BE2C (cell line): ENCODE measurements around the gene GNG7.

Experiments used
- DNase-seq: peaks from one replicate; pipeline ENCODE4 v3.0.0-alpha.2; 2020
- H3K27me3 ChIP-seq: fragments of 250-450 bp; sonication (Bioruptor Pico); 2 replicates; pipeline ENCODE4 v1.5.1; 2020; ENCODE audit warnings: mild to moderate bottlenecking
- H3K36me3 ChIP-seq: fragments of 250-450 bp; sonication (Bioruptor Pico); 2 replicates; pipeline ENCODE4 v1.5.1; 2020; ENCODE audit warnings: mild to moderate bottlenecking
- H3K4me1 ChIP-seq: fragments of 250-450 bp; sonication (Bioruptor Pico); 2 replicates; pipeline ENCODE4 v1.5.1; 2020
- H3K4me3 ChIP-seq: 2 replicates; pipeline ENCODE4 v1.5.1; 2011; ENCODE audit warnings: low read depth, low read length
- H3K9me3 ChIP-seq: fragments of 250-450 bp; sonication (Bioruptor Pico); 2 replicates; pipeline ENCODE4 v1.5.1; 2020
- CTCF ChIP-seq: IDR thresholded peaks from 2 replicates; pipeline ENCODE4 v1.5.1; 2012; ENCODE audit warnings: mild to moderate bottlenecking, low read depth, low read length

GNG7 gene

GRCh38 chr19:2619076-2619475, 83.4 kb downstream of the GNG7 start:
- no peak for DNase-seq
- Histone ChIP-seq H3K4me3 (no peak overlapping the region), H3K36me3 (no peaks in the 10 kb centered on the region), H3K9me3 (peaks cover 6% of the 10 kb centered on the region), H3K27me3 (peaks cover 5% of the 10 kb centered on the region; the same call in 1 of the 2 replicates), H3K4me1 (no peaks in the 10 kb centered on the region)
- TF ChIP-seq CTCF: no peak

- Histone ChIP-seq H3K9me3 (peaks cover 6% of the 10 kb centered on the region), H3K4me1 (no peaks in the 10 kb centered on the region), H3K36me3 (no peaks in the 10 kb centered on the region), H3K27me3 (peaks cover 5% of the 10 kb centered on the region; the same call in 1 of the 2 replicates), H3K4me3 (no peak overlapping the region)
- no peak for DNase-seq
- TF ChIP-seq CTCF: no peak
Measured at GRCh38 chr19:2618611-2619010, 83.9 kb downstream of the GNG7 start.

- no peaks in the 10 kb centered on the region for H3K9me3 ChIP-seq
- no peak for DNase-seq
- H3K4me3 ChIP-seq: no peak overlapping the region
- TF ChIP-seq CTCF: no peak
- H3K27me3 ChIP-seq: peaks cover 11% of the 10 kb centered on the region
- H3K4me1 ChIP-seq: no peaks in the 10 kb centered on the region
- no peaks in the 10 kb centered on the region for H3K36me3 ChIP-seq
Measured at GRCh38 chr19:2617393-2618165, 84.9 kb downstream of the GNG7 start.

GRCh38 chr19:2616741-2617392, 85.6 kb downstream of the GNG7 start:
- Histone ChIP-seq H3K4me3 (no peak overlapping the region), H3K9me3 (no peaks in the 10 kb centered on the region), H3K27me3 (peaks cover 11% of the 10 kb centered on the region), H3K36me3 (no peaks in the 10 kb centered on the region), H3K4me1 (no peaks in the 10 kb centered on the region)
- no peak for DNase-seq
- no peak for TF ChIP-seq CTCF

GRCh38 chr19:2615782-2616181, 86.7 kb downstream of the GNG7 start:
- no peaks in the 10 kb centered on the region for H3K4me1 ChIP-seq
- no peaks in the 10 kb centered on the region for H3K36me3 ChIP-seq
- H3K4me3 ChIP-seq: no peak overlapping the region
- H3K27me3 ChIP-seq: peaks cover 7% of the 10 kb centered on the region
- TF ChIP-seq CTCF: no peak
- H3K9me3 ChIP-seq: no peaks in the 10 kb centered on the region
- no peak for DNase-seq
